GM12878 (cell line): ENCODE measurements around the gene RPP40. TPM values are rescaled to one million over a fixed set of nuclear protein-coding genes. Genes with fewer than 3 reads are reported as not detected.

Experiments
- ATAC-seq: fragments of 200-7000 bp; cut with Tn5 transposase; 3 replicates; pipeline ENCODE4 v1.9.1; 2020; ENCODE audit warnings: mild to moderate bottlenecking, moderate library complexity
- BruUV-seq: library from RNA; stranded (reverse); fragments of 400-500 nt; replicated peaks from 2 replicates; lab custom pipeline; 2021; lab: Mats Ljungman, UMichigan
- CTCF ChIA-PET: fragments of 300-600 bp; sonication (Branson Sonifier 250); formaldehyde crosslinking; extraction: SDS; loops from one replicate; lab custom pipeline; 2021; ENCODE audit warnings: inconsistent platforms; lab: Yijun Ruan, JAX
- POLR2A ChIA-PET: fragments of 350-600 bp; formaldehyde crosslinking; extraction: SDS; loops from one replicate; lab custom pipeline; 2021; ENCODE audit warnings: inconsistent platforms; lab: Charles Lee
- RAD21 ChIA-PET: fragments of 300-600 bp; sonication (Branson Sonifier 250); formaldehyde crosslinking; loops from one replicate; lab custom pipeline; 2023; ENCODE audit warnings: antibody characterized with exemption; ENCODE audit not compliant: unreplicated experiment; lab: Charles Lee
- SMC1A ChIA-PET: fragments of 300-600 bp; sonication (Branson Sonifier 250); formaldehyde crosslinking; loops from one replicate; lab custom pipeline; 2023; ENCODE audit not compliant: unreplicated experiment, uncharacterized antibody; lab: Charles Lee
- DNase-seq: peaks from one replicate; pipeline ENCODE4 v3.0.0-alpha.2; 2011; ENCODE audit warnings: low read depth, low spot score
- FAIRE-seq: peaks from 3 replicates; lab custom pipeline; 2011; peaks lifted over from hg19 to GRCh38; lab: Jason Lieb, UNC
- H2AFZ ChIP-seq: 2 replicates; pipeline ENCODE4 v1.6.0; 2011; ENCODE audit warnings: low read depth, low read length, control low read depth; ENCODE audit not compliant: control insufficient read depth
- H3K27ac ChIP-seq: 2 replicates; pipeline ENCODE4 v1.5.1; 2011; ENCODE audit warnings: control low read depth; ENCODE audit not compliant: control insufficient read depth, insufficient read depth
- H3K27me3 ChIP-seq, 2 experiments: replicated peaks in 1 of 2; 2 replicates each; pipeline versions ENCODE4 v1.6.0 to v1.6.1; 2011; ENCODE audit warnings: low read length in 1 of 2; ENCODE audit not compliant: control insufficient read depth in 2 of 2, insufficient read depth in 2 of 2
- H3K36me3 ChIP-seq, 2 experiments: 2 replicates each; pipeline ENCODE4 v1.5.1; 2011; ENCODE audit warnings: low read length in 1 of 2; ENCODE audit not compliant: control insufficient read depth in 2 of 2, insufficient read depth in 2 of 2
- H3K4me1 ChIP-seq: 2 replicates; pipeline ENCODE4 v1.6.1; 2011; ENCODE audit warnings: mild to moderate bottlenecking, low read length, moderate library complexity, mixed read lengths; ENCODE audit not compliant: control insufficient read depth, insufficient read depth
- H3K4me2 ChIP-seq: 2 replicates; pipeline ENCODE4 v1.6.0; 2011; ENCODE audit warnings: control low read depth; ENCODE audit not compliant: control insufficient read depth, insufficient read depth
- H3K4me3 ChIP-seq: fragments of 200-600 bp; sonication (generic); 2 replicates; pipeline ENCODE4 v1.5.1; 2016
- H3K79me2 ChIP-seq: 2 replicates; pipeline ENCODE4 v1.6.0; 2011; ENCODE audit warnings: low read length; ENCODE audit not compliant: control insufficient read depth, insufficient read depth
- H3K9ac ChIP-seq: 2 replicates; pipeline ENCODE4 v1.8.0; 2011; ENCODE audit warnings: low read length, control low read depth, mixed read lengths; ENCODE audit not compliant: control insufficient read depth, insufficient read depth
- H3K9me3 ChIP-seq: replicated peaks from 3 replicates; pipeline ENCODE4 v1.5.1; 2011; ENCODE audit warnings: mild to moderate bottlenecking, low read length; ENCODE audit not compliant: control insufficient read depth, insufficient read depth
- H4K20me1 ChIP-seq: 2 replicates; pipeline ENCODE4 v1.6.0; 2011; ENCODE audit not compliant: control insufficient read depth, insufficient read depth
- BCL11A ChIP-seq: IDR thresholded peaks from 2 replicates; pipeline ENCODE4 v1.6.1; 2011; ENCODE audit warnings: low read depth, low read length
- BHLHE40 ChIP-seq, 2 experiments: fragments of 450-650 bp in 1 of 2; IDR thresholded peaks; 2 replicates each; pipeline ENCODE4 v1.6.1; 2011 to 2017; ENCODE audit warnings: low read depth in 2 of 2, borderline replicate concordance in 1 of 2, improper control_type of control experiment in 1 of 2, low read length in 1 of 2, mild to moderate bottlenecking in 1 of 2
- CBX3 ChIP-seq: fragments of 200-600 bp; sonication (generic); IDR thresholded peaks from 2 replicates; pipeline ENCODE4 v1.6.1; 2016; ENCODE audit warnings: low read depth, borderline replicate concordance
- E2F8 ChIP-seq: fragments of 450-650 bp; IDR thresholded peaks from 2 replicates; pipeline ENCODE4 v1.6.1; 2018; ENCODE audit warnings: mild to moderate bottlenecking, low read depth, moderate library complexity; ENCODE audit not compliant: partially characterized antibody
- ETV6 ChIP-seq, 2 experiments: fragments of 450-650 bp in 1 of 2; IDR thresholded peaks in 1 of 2; conservative IDR thresholded peaks in 1 of 2; 2 replicates each; pipeline ENCODE4 v1.6.1; 2014; ENCODE audit warnings: antibody characterized with exemption in 1 of 2, borderline replicate concordance in 1 of 2, low read depth in 1 of 2, mild to moderate bottlenecking in 1 of 2, moderate library complexity in 1 of 2
- GABPA ChIP-seq: IDR thresholded peaks from 2 replicates; pipeline ENCODE4 v1.6.1; 2014; ENCODE audit warnings: antibody characterized with exemption, low read depth, mild to moderate bottlenecking, inconsistent platforms
- KLF5 ChIP-seq: fragments of 450-650 bp; IDR thresholded peaks from 2 replicates; pipeline ENCODE4 v1.6.1; 2014; ENCODE audit warnings: mild to moderate bottlenecking; ENCODE audit not compliant: partially characterized antibody
- MAX ChIP-seq: IDR thresholded peaks from 2 replicates; pipeline ENCODE4 v1.6.1; 2012; ENCODE audit warnings: low read depth, low read length, improper control_type of control experiment
- NR2C2 ChIP-seq: IDR thresholded peaks from 2 replicates; pipeline ENCODE4 v1.6.1; 2011; ENCODE audit warnings: borderline replicate concordance, low read depth; ENCODE audit not compliant: control insufficient read depth, insufficient read length
- SIN3A ChIP-seq: IDR thresholded peaks from 2 replicates; pipeline ENCODE4 v1.6.1; 2012; ENCODE audit warnings: low read depth, low read length, improper control_type of control experiment
- SIX5 ChIP-seq: IDR thresholded peaks from 2 replicates; pipeline ENCODE4 v1.6.1; 2011; ENCODE audit warnings: mild to moderate bottlenecking, low read depth, low read length, moderate library complexity; ENCODE audit not compliant: severe bottlenecking
- SMC3 ChIP-seq: IDR thresholded peaks from 2 replicates; pipeline ENCODE4 v1.6.1; 2011; ENCODE audit warnings: low read length, improper control_type of control experiment, borderline replicate concordance
- WGBS: methylation state at CpG from one replicate; pipeline ENCODE4 v1.1.6; 2016; ENCODE audit warnings: low lambda C conversion rate; ENCODE audit not compliant: insufficient replicate concordance, insufficient coverage; ENCODE audit errors: missing lambda C conversion rate; 5-methylcytosine and 5-hydroxymethylcytosine counted together
- in situ Hi-C: fragments of 300-500 bp; cut with MboI; formaldehyde crosslinking; loops from 9 replicates; pipeline ENCODE4 v1.14.3; 2018; ENCODE audit warnings: mixed read lengths
- intact Hi-C: fragments of 100-400 bp; cut with micrococcal nuclease; formaldehyde crosslinking; loops from one replicate; pipeline ENCODE4 v1.14.2; 2022; ENCODE audit not compliant: unreplicated experiment
- polyA plus RNA-seq, 11 experiments: library from polyadenylated mRNA; depleted of rRNA in 4 of 11; unstranded in 6 of 11; stranded (reverse) in 5 of 11; fragments of >200 nt; fragmentation: Nextera tagmentation in 4 of 11; fragmentation: Illumina TruSeq in 1 of 11; extraction: Ambion mirVana in 4 of 11; extraction: Trizol in 1 of 11; gene quantifications; 1 replicate in 1 of 11; 2 replicates in 10 of 11; pipeline versions ENCODE4 v1.2.1 to v1.2.3, GENCODE V29; 2011 to 2016; ENCODE audit warnings: inconsistent platforms in 2 of 11, missing spikeins in 2 of 11, low read depth in 1 of 11
- total RNA-seq, 4 experiments: library from RNA; depleted of rRNA in 3 of 4; stranded (reverse); fragments of >200 nt in 3 of 4; fragmentation: Illumina TruSeq in 1 of 4; extraction: Trizol in 1 of 4; gene quantifications; 2 replicates each; pipeline versions ENCODE4 v1.2.1 to v1.2.3, GENCODE V29; 2013 to 2021
- TF ChIP-seq, protein P1 (sequence below): fragments of 150-350 bp; IDR thresholded peaks from 2 replicates; pipeline ENCODE4 v1.6.1; 2014; ENCODE audit warnings: mild to moderate bottlenecking, low read depth, low read length
- TF ChIP-seq, protein P2 (sequence below): fragments of 450-650 bp; IDR thresholded peaks from 2 replicates; pipeline ENCODE4 v1.6.1; 2017; ENCODE audit warnings: mild to moderate bottlenecking
- TF ChIP-seq, protein P3 (sequence below): fragments of 450-650 bp; conservative IDR thresholded peaks from 2 replicates; pipeline ENCODE4 v1.6.1; 2017; ENCODE audit warnings: mild to moderate bottlenecking, moderate library complexity

RPP40 gene
- total and polyA plus RNA-seq, 10 of the 15 experiments (the other 5 are each of a cell fraction or from before 2014, with no cell fraction given) = 5.6 to 46.3 (median 21.7) TPM

- Histone ChIP-seq H3K27ac (no peak overlapping the region), H2AFZ (0 out of 2 replicates have a peak overlapping the region, but pooled peaks have one; percentile 2), H3K4me3 (no peak overlapping the region), H3K9ac (no peak overlapping the region), H3K27me3 (no peaks in the 10 kb centered on the region), H3K4me1 (peaks cover 3% of the 10 kb centered on the region; the same call in 1 of the 2 replicates), H3K4me2 (no peak overlapping the region), H3K79me2 (no peaks in the 10 kb centered on the region), H4K20me1 (no peaks in the 10 kb centered on the region), H3K9me3 (no peaks in the 10 kb centered on the region; the same call in 2 of the 3 replicates), H3K36me3 (no peaks in the 10 kb centered on the region)
- SMC1A ChIA-PET = interaction anchor here (0.6 kb wide), 1 partner anchor 502 kb away, joined by 3 read pairs; no protein-coding TSS in a partner anchor
- CTCF ChIA-PET = no interaction called here
- POLR2A ChIA-PET = no interaction called here
- ATAC-seq (no peak), FAIRE-seq (no peak), DNase-seq (no peak)
- WGBS = 63% methylated on average over 7 of the region's 7 CpGs
- RAD21 ChIA-PET = no interaction called here
- intact Hi-C loops = no loop called here
- in situ Hi-C loops = no loop called here
- no TSS peak for BruUV-seq
- TF ChIP-seq MAX = no peak
- TF ChIP-seq E2F8 = no peak
- TF ChIP-seq BHLHE40 (IDR thresholded peaks at IDR 0.05; ENCODE audit: borderline replicate concordance in 1 of 2, low read depth in 2 of 2, low read length in 1 of 2) = no peak
- TF ChIP-seq, protein P1, sequence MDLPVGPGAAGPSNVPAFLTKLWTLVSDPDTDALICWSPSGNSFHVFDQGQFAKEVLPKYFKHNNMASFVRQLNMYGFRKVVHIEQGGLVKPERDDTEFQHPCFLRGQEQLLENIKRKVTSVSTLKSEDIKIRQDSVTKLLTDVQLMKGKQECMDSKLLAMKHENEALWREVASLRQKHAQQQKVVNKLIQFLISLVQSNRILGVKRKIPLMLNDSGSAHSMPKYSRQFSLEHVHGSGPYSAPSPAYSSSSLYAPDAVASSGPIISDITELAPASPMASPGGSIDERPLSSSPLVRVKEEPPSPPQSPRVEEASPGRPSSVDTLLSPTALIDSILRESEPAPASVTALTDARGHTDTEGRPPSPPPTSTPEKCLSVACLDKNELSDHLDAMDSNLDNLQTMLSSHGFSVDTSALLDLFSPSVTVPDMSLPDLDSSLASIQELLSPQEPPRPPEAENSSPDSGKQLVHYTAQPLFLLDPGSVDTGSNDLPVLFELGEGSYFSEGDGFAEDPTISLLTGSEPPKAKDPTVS = no peak
- TF ChIP-seq, protein P2, sequence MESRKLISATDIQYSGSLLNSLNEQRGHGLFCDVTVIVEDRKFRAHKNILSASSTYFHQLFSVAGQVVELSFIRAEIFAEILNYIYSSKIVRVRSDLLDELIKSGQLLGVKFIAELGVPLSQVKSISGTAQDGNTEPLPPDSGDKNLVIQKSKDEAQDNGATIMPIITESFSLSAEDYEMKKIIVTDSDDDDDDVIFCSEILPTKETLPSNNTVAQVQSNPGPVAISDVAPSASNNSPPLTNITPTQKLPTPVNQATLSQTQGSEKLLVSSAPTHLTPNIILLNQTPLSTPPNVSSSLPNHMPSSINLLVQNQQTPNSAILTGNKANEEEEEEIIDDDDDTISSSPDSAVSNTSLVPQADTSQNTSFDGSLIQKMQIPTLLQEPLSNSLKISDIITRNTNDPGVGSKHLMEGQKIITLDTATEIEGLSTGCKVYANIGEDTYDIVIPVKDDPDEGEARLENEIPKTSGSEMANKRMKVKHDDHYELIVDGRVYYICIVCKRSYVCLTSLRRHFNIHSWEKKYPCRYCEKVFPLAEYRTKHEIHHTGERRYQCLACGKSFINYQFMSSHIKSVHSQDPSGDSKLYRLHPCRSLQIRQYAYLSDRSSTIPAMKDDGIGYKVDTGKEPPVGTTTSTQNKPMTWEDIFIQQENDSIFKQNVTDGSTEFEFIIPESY = no peak
- TF ChIP-seq GABPA = no peak
- no peak for TF ChIP-seq KLF5
- TF ChIP-seq, protein P3, sequence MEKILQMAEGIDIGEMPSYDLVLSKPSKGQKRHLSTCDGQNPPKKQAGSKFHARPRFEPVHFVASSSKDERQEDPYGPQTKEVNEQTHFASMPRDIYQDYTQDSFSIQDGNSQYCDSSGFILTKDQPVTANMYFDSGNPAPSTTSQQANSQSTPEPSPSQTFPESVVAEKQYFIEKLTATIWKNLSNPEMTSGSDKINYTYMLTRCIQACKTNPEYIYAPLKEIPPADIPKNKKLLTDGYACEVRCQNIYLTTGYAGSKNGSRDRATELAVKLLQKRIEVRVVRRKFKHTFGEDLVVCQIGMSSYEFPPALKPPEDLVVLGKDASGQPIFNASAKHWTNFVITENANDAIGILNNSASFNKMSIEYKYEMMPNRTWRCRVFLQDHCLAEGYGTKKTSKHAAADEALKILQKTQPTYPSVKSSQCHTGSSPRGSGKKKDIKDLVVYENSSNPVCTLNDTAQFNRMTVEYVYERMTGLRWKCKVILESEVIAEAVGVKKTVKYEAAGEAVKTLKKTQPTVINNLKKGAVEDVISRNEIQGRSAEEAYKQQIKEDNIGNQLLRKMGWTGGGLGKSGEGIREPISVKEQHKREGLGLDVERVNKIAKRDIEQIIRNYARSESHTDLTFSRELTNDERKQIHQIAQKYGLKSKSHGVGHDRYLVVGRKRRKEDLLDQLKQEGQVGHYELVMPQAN = no peak
- no peak for TF ChIP-seq SIX5
- TF ChIP-seq SIN3A = no peak
- no peak for TF ChIP-seq ETV6 (conservative IDR thresholded peaks at IDR 0.05 in 1 of 2, IDR thresholded peaks at IDR 0.05 in 1 of 2; ENCODE audit: borderline replicate concordance in 1 of 2, low read depth in 1 of 2)
- no peak for TF ChIP-seq SMC3
- no peak for TF ChIP-seq NR2C2
- no peak for TF ChIP-seq BCL11A
- TF ChIP-seq CBX3 = no peak
Measured at GRCh38 chr6:5034328-5034727, 30.5 kb upstream of the RPP40 start.
